Right lobe of liver (tissue), 6 donors: ENCODE measurements around the gene FOXO4. TPM values are rescaled to one million over a fixed set of nuclear protein-coding genes. Genes with fewer than 3 reads are reported as not detected.

Experiments used
- ATAC-seq, 4 donors: fragments of 200-7000 bp; cut with Tn5 transposase; one replicate each; pipeline ENCODE4 v1.9.1; 2020; ENCODE audit warnings: mild to moderate bottlenecking in 4 of 4, moderate library complexity in 4 of 4
- DNase-seq, 3 donors: peaks; one replicate each; pipeline ENCODE4 v3.0.0-alpha.2; 2020
- H3K27ac ChIP-seq, 3 donors: fragments of 200-600 bp; one replicate each; pipeline ENCODE4 v1.8.0; 2022
- H3K27me3 ChIP-seq, 2 donors: fragments of 200-600 bp; one replicate each; pipeline ENCODE4 v1.8.0; 2022
- H3K36me3 ChIP-seq, 4 donors: fragments of 200-600 bp; sonication (generic) in 1 of 4; one replicate each; pipeline versions ENCODE4 v1.5.1 to v1.8.0; 2017 to 2022; ENCODE audit warnings: control low read depth in 1 of 4
- H3K4me1 ChIP-seq, 4 donors: fragments of 200-600 bp; sonication (generic) in 1 of 4; one replicate each; pipeline versions ENCODE4 v1.5.1 to v1.8.0; 2017 to 2022; ENCODE audit warnings: control low read depth in 1 of 4
- H3K4me3 ChIP-seq, 3 donors: fragments of 200-600 bp; one replicate each; pipeline ENCODE4 v1.8.0; 2022
- H3K9me3 ChIP-seq, 4 donors: fragments of 200-600 bp; sonication (generic) in 1 of 4; one replicate each; pipeline versions ENCODE4 v1.5.1 to v1.8.0; 2017 to 2022; ENCODE audit warnings: control low read depth in 1 of 4
- CTCF ChIP-seq, 4 donors: fragments of 200-600 bp in 3 of 4; fragments of 450-650 bp in 1 of 4; IDR thresholded peaks; one replicate each; pipeline versions ENCODE4 v1.5.1 to v1.8.0; 2016 to 2022; ENCODE audit warnings: antibody characterized with exemption in 4 of 4, mild to moderate bottlenecking in 2 of 4
- POLR2A ChIP-seq: fragments of 450-650 bp; IDR thresholded peaks from one replicate; pipeline ENCODE4 v1.6.1; 2017; ENCODE audit warnings: antibody characterized with exemption, mild to moderate bottlenecking
- WGBS: methylation state at CpG from one replicate; pipeline ENCODE4 v1.1.6; 2018; ENCODE audit warnings: low coverage, low lambda C conversion rate; ENCODE audit not compliant: insufficient coverage; ENCODE audit errors: missing lambda C conversion rate; 5-methylcytosine and 5-hydroxymethylcytosine counted together
- intact Hi-C, 2 donors: fragments of 100-400 bp; cut with DNase I; formaldehyde crosslinking; loops; one replicate each; pipeline versions ENCODE4 v1.11.2 to v1.14.1; 2022
- total RNA-seq, 6 experiments: library from RNA; depleted of rRNA in 2 of 6; stranded (reverse); fragments of >200 nt in 2 of 6; fragmentation: NEBNext Ultra II Directional in 3 of 6; extraction: Animal tissue kit (Norgen Biotek cat#: 25700) in 3 of 6; gene quantifications; one replicate each; pipeline versions ENCODE4 v1.1.0 to v1.2.4, GENCODE V29; 2016 to 2023
- donor health status: DM: no; HTN: yes; CAD: no.
- donor health status: DM: no; HTN: no; CAD: no.
- donor health status: DM: no; HTN: no; CAD: no.
- donor health status: DM: no; HTN: yes; CAD: no.
- donor health status: DM: no; HTN: yes; CAD: no.

Gene FOXO4
- total RNA-seq, 6 experiments from 2014 or later: 5.2 to 12.1 (median 8.5) TPM

DNA sequence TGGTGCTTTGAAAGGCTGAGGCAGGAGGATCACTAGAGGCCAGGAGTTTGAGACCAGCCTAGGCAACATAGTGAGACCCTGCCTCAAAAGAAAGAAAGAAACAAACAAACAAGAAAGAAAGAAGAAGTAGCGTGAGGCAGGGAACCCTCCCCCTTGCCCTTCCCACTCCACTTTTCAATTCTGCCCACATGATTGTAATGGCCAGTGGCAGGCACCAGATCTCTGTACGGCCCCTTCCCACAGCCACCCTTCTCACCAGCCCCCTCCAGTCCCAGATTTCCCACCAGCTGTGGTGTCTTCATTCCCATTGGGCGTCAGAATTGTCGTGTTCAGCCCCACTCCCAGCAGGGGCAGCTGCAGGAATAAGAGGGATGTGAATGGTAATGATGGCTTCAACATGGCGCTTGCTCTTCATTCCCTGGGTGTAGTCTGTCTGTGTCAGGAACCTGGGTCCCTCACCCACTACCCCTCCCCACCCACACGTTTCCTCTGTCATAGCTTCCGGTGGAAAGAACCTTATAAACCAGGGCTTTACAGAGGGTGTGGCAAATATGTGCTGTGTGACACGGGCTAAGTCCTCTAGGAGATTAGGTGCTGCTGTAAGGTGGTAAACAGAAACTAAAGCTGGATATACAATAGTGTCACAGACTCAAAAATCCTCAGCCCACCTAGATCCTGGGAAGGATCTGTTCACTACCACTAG is 15.6 kb downstream of the FOXO4 start, which contains the start of gene IL2RG:
Gene IL2RG (minus strand): TSS at position 437 of the 703 bp plus-strand sequence. CDS start 38 bp downstream, at position 399.
- TF ChIP-seq POLR2A (peak; percentile 47), CTCF (IDR thresholded peaks at IDR 0.05) (no peak)
- no peaks in the 10 kb centered on the region for H3K4me1 ChIP-seq
- peak within 1 kb of the TSS in 2 of 3 donors; percentile 3 to 40 for H3K27ac ChIP-seq
- peak within 1 kb of the TSS in 1 of 3 donors; percentile 1 for H3K4me3 ChIP-seq
- no peaks in the 10 kb centered on the region for H3K9me3 ChIP-seq
- DNase-seq (peak in 1 of 3 donors; percentile 34), ATAC-seq (peak; percentile 51 to 71 (median 60))
- WGBS: 38% methylated on average over 7 of the region's 8 CpGs
- no peaks in the 10 kb centered on the region for H3K36me3 ChIP-seq
- intact Hi-C loops: no loop called here
- H3K27me3 ChIP-seq: no peaks in the 10 kb centered on the region

GRCh38 chrX:71111921-71112431 is 16.3 kb downstream of the FOXO4 start:
- DNase-seq: peak in 1 of 3 donors; percentile 1
- peak in 1 of 4 donors; percentile 20 for ATAC-seq
- H3K27me3 ChIP-seq: no peaks in the 10 kb centered on the region
- 40% methylated on average over 5 of the region's 5 CpGs for WGBS
- H3K4me3 ChIP-seq: no peak overlapping the region
- H3K36me3 ChIP-seq: no peaks in the 10 kb centered on the region
- TF ChIP-seq CTCF (IDR thresholded peaks at IDR 0.05) (no peak), POLR2A (no peak)
- H3K27ac ChIP-seq: peak overlapping the region in 1 of 3 donors; percentile 19
- intact Hi-C loops: no loop called here
- H3K9me3 ChIP-seq: no peaks in the 10 kb centered on the region
- H3K4me1 ChIP-seq: no peaks in the 10 kb centered on the region

- Histone ChIP-seq H3K4me3 (no peak overlapping the region), H3K27ac (no peak overlapping the region), H3K9me3 (no peaks in the 10 kb centered on the region), H3K36me3 (peaks cover 0 to 10% (median 1%) of the 10 kb centered on the region in 4 donors), H3K4me1 (no peaks in the 10 kb centered on the region), H3K27me3 (no peaks in the 10 kb centered on the region)
- intact Hi-C loops: no loop called here
- ATAC-seq: no peak
- no peak for TF ChIP-seq POLR2A
- TF ChIP-seq CTCF (IDR thresholded peaks at IDR 0.05): no peak
- no peak for DNase-seq
- WGBS: 76% methylated on average over 10 of the region's 10 CpGs
Measured at GRCh38 chrX:71117358-71117757, 21.7 kb downstream of the FOXO4 start.

GRCh38 chrX:71118032-71118984 is 22.7 kb downstream of the FOXO4 start, which contains the start of gene MED12:
Gene MED12 (plus strand): TSS chrX:71118596. CDS start chrX:71118755, 159 bp downstream.
- Histone ChIP-seq H3K4me1 (no peaks in the 10 kb centered on the region), H3K27me3 (no peaks in the 10 kb centered on the region), H3K36me3 (peaks cover 0 to 18% (median 5%) of the 10 kb centered on the region in 4 donors), H3K27ac (peak within 1 kb of the TSS; percentile 62 to 74 (median 68)), H3K9me3 (no peaks in the 10 kb centered on the region), H3K4me3 (peak within 1 kb of the TSS; percentile 40 to 62 (median 57))
- TF ChIP-seq CTCF (IDR thresholded peaks at IDR 0.05): no peak
- no peak for TF ChIP-seq POLR2A
- ATAC-seq (peak; percentile 95 to 99 (median 98)), DNase-seq (peak; percentile 79 to 85 (median 83))
- intact Hi-C loops: no loop called here
- 31% methylated on average over 50 of the region's 56 CpGs for WGBS
